IMR-90 (cell line): Measurements from ENCODE around the gene VILL.

ENCODE experiments used
- BHLHE40 ChIP-seq: fragments of 150-350 bp; IDR thresholded peaks from 2 replicates; pipeline ENCODE4 v1.6.1; 2016; ENCODE audit warnings: mild to moderate bottlenecking, low read depth, low read length
- CEBPB ChIP-seq: IDR thresholded peaks from 2 replicates; pipeline ENCODE4 v1.6.1; 2012; ENCODE audit warnings: low read depth, low read length, improper control_type of control experiment
- CHD1 ChIP-seq: IDR thresholded peaks from 2 replicates; pipeline ENCODE4 v1.6.1; 2012; ENCODE audit warnings: low read depth, low read length, improper control_type of control experiment
- FOS ChIP-seq: fragments of 150-350 bp; IDR thresholded peaks from 2 replicates; pipeline ENCODE4 v1.6.1; 2016; ENCODE audit warnings: low read depth, low read length
- MAFK ChIP-seq: IDR thresholded peaks from 2 replicates; pipeline ENCODE4 v1.6.1; 2012; ENCODE audit warnings: low read depth, low read length, improper control_type of control experiment
- MAZ ChIP-seq: IDR thresholded peaks from 2 replicates; pipeline ENCODE4 v1.6.1; 2012; ENCODE audit warnings: low read depth, mild to moderate bottlenecking, low read length, improper control_type of control experiment, moderate library complexity, borderline replicate concordance
- POLR2A ChIP-seq: IDR thresholded peaks from 2 replicates; pipeline ENCODE4 v1.6.1; 2012; ENCODE audit warnings: mild to moderate bottlenecking, low read depth, low read length
- RAD21 ChIP-seq: IDR thresholded peaks from 2 replicates; pipeline ENCODE4 v1.6.1; 2012; ENCODE audit warnings: low read length, improper control_type of control experiment
- RCOR1 ChIP-seq: IDR thresholded peaks from 2 replicates; pipeline ENCODE4 v1.6.1; 2012; ENCODE audit warnings: mild to moderate bottlenecking, low read length, improper control_type of control experiment; ENCODE audit not compliant: insufficient replicate concordance
- RFX5 ChIP-seq: IDR thresholded peaks from 2 replicates; pipeline ENCODE4 v1.8.0; 2012; ENCODE audit warnings: low read depth, mild to moderate bottlenecking, low read length, moderate library complexity
- SMC3 ChIP-seq: fragments of 150-350 bp; IDR thresholded peaks from 2 replicates; pipeline ENCODE4 v1.6.1; 2016; ENCODE audit warnings: low read depth, mild to moderate bottlenecking, antibody characterized with exemption, low read length, moderate library complexity
- TF ChIP-seq, protein P1 (sequence below): conservative IDR thresholded peaks from 2 replicates; pipeline ENCODE4 v1.5.1; 2012; ENCODE audit warnings: mild to moderate bottlenecking, low read depth, low read length, improper control_type of control experiment
- TF ChIP-seq, protein P2 (sequence below): fragments of 150-350 bp; IDR thresholded peaks from 2 replicates; pipeline ENCODE4 v1.6.1; 2017; ENCODE audit warnings: mild to moderate bottlenecking, antibody characterized with exemption, low read length, low read depth
- TF ChIP-seq, protein P3 (sequence below): fragments of 150-350 bp; IDR thresholded peaks from 2 replicates; pipeline ENCODE4 v1.6.1; 2016; ENCODE audit warnings: low read depth, mild to moderate bottlenecking, low read length, moderate library complexity, borderline replicate concordance

DNA sequence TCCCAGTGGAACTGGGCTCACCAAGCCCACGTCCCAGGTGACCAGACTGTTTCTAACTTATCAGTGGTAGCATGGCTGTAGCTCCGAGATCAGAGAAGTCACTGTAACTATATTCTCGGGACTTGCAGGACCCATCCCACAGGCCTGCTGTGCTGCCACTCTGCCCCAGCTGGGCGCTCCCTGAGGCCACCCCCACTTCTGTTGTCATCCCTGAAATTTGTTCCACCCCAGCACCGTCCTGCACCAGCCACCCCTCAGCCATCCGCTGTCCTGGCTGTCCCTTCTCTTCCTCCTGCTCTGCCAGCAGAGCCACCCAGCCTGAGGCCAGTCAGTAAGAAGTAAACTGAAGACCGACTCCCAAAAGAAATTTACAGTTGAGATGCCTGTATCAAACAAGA is 33.0 kb upstream of the VILL start:
- TF ChIP-seq, protein P1, sequence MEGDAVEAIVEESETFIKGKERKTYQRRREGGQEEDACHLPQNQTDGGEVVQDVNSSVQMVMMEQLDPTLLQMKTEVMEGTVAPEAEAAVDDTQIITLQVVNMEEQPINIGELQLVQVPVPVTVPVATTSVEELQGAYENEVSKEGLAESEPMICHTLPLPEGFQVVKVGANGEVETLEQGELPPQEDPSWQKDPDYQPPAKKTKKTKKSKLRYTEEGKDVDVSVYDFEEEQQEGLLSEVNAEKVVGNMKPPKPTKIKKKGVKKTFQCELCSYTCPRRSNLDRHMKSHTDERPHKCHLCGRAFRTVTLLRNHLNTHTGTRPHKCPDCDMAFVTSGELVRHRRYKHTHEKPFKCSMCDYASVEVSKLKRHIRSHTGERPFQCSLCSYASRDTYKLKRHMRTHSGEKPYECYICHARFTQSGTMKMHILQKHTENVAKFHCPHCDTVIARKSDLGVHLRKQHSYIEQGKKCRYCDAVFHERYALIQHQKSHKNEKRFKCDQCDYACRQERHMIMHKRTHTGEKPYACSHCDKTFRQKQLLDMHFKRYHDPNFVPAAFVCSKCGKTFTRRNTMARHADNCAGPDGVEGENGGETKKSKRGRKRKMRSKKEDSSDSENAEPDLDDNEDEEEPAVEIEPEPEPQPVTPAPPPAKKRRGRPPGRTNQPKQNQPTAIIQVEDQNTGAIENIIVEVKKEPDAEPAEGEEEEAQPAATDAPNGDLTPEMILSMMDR: no peak
- TF ChIP-seq RCOR1 (no peak), POLR2A (no peak), MAZ (no peak), FOS (no peak), BHLHE40 (no peak), SMC3 (no peak), CEBPB (no peak), RAD21 (no peak), MAFK (no peak), RFX5 (no peak), CHD1 (no peak)
- TF ChIP-seq, protein P2, sequence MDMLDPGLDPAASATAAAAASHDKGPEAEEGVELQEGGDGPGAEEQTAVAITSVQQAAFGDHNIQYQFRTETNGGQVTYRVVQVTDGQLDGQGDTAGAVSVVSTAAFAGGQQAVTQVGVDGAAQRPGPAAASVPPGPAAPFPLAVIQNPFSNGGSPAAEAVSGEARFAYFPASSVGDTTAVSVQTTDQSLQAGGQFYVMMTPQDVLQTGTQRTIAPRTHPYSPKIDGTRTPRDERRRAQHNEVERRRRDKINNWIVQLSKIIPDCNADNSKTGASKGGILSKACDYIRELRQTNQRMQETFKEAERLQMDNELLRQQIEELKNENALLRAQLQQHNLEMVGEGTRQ: no peak
- TF ChIP-seq, protein P3, sequence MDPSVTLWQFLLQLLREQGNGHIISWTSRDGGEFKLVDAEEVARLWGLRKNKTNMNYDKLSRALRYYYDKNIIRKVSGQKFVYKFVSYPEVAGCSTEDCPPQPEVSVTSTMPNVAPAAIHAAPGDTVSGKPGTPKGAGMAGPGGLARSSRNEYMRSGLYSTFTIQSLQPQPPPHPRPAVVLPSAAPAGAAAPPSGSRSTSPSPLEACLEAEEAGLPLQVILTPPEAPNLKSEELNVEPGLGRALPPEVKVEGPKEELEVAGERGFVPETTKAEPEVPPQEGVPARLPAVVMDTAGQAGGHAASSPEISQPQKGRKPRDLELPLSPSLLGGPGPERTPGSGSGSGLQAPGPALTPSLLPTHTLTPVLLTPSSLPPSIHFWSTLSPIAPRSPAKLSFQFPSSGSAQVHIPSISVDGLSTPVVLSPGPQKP: no peak
